Skin of body (tissue), 2 donors: ENCODE data around the gene TNRC6B. TPM values are rescaled to one million over a fixed set of nuclear protein-coding genes. Genes with fewer than 3 reads are reported as not detected.
"Not testable (repeated sequence)": the region's sequence is repeated elsewhere in the genome, so short reads cannot be mapped to it uniquely, and the experiment has no call there.

Experiments
- DNase-seq: peaks from one replicate; lab custom pipeline; 2025; lab: John Stamatoyannopoulos, UW
- total RNA-seq: library from RNA; depleted of rRNA; stranded (reverse); fragments of >200 nt; gene quantifications from one replicate; pipeline ENCODE4 v1.2.3, GENCODE V29; 2014

TNRC6B gene
- total RNA-seq, 1 donor from 2014 or later: 36.5 TPM

DNA sequence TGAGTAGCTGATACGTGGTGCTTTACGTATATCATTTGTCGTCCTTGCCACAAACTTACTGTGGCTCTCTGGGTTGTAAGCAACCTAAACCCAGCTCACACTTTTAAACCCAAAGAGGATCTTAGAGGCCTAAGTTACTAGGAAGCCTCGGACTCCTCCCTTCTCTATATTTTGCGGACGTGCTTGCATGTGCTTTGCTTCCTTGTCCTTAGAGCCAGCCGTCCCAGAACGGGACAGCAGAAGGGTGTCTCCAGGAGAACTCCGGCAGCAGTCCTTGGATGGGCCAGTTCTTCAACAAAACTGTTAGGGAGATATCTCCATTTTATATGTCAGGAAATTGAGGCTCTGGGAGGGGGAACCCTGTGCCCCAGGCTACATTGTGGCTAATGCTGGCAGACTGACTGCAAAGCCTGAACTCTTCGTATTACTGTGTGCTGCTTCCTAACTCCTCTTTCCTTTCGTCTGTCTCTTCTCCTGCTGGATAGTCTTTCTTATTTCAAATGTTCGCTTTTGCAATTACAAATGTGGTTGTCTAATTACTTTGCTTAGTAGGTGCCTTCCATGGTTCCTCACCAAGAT, 33.8 kb downstream of the TNRC6B start:
- no peak for DNase-seq

DNA sequence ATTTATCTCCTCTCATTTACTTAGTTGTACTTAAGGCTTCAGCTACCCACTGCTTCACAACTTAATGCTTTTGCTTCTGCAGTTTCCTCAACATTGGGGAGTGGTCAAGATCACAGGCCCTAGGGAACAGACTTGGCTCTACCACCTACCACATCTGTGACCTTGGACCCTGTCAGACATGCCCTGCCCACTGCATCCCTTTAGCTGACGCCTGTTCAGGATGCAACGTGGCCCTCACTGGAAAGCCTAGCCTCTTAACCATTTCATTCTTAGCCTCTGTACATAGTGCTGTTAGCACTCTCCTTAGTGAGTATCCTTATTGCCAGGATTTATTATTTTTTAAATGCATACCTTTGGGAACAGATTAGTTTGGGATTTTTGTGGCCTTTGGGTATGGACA, 34.4 kb downstream of the TNRC6B start:
- DNase-seq: peak; percentile 37

DNA sequence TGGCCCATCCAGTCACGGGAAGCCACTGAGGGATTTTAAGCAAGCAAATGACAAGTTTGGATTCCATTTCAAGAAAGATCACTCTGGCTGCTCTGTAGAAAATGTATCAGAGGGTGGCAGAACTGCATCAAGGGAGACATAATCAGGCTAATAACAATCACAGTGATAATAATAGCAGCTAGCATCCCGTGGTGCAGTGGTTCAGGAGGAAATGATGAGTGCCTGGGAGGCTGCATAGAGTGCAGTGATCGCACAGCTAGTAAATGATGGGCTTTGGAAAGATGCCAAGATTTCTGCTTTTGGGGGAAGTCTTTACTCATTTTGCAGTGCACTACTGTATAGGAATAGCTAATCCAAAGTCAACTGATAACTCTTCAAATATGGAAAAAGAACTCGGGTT, 35.8 kb downstream of the TNRC6B start:
- peak; percentile 31 for DNase-seq

DNA sequence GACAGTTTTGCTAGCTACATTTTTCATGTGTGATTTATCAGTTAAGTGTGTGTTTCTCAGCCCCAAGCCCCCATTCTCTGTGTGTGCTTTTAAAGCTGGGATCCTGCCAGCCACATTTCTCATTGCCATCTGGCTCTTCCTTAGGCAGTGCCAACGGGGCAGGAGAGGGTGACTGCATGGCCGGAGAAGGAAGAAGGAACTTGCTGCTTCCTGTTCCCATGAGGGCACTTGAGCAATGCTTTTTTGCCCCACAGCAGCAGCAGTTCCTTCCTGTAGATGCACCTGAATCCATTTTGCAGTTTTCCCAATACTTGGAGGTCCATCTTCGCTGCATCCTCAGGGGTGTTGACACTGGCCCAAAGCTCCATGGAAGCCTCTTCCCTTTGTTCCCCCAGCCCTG, 37.5 kb downstream of the TNRC6B start:
- no peak for DNase-seq

DNA sequence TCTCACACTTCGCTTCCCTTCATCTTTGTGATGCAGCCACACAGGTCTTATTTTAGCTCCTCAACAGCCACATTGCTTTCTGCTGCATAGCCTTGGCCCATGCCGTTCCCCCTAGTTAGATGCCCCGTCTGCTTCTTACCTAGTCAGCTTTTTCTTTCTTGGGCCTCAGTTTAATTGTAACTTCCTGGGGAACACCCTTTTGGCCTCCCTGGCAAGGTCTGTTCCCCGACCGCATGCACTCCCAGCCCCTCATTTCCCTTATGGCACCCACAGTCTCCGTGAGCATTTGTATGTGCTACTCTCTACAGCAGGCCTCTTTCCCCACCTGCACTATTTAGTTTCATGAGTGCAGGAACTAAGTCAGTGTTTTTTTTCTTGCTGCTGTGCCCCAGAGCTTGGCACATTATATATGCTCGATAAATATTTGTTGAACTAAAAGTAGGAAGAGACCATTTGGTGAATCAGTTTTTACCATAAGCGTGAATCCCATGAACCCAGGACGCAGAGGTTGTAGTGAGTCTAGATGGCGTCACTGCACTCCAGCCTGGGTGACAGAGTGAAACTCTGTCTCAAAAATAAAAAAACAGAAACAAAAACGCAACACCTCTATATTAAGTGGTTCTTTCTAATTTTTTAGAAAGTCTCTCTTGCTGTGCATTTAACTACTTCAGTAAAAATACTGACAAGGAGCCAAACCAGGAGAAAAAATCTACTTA, 38.5 kb downstream of the TNRC6B start:
- DNase-seq: no peak

DNA sequence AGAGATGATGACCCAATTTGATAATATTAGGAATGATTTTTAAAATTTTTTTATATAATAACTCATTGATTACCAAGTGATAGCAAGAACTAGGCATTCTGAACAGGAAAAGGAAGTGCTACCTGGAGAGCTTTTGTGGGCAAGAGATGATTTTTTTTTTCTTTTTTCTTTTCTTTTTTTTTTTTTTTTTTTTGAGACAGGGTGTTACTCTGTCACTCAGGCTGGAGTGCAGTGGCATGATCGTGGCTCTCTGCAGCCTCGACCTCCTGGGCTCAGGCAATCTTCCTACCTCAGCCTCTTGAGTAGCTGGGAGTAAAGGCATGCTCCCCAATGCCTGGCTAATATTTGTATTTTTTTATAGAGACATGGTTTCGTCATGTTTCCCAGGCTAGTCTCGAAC, 40.4 kb downstream of the TNRC6B start:
- no peak for DNase-seq

DNA sequence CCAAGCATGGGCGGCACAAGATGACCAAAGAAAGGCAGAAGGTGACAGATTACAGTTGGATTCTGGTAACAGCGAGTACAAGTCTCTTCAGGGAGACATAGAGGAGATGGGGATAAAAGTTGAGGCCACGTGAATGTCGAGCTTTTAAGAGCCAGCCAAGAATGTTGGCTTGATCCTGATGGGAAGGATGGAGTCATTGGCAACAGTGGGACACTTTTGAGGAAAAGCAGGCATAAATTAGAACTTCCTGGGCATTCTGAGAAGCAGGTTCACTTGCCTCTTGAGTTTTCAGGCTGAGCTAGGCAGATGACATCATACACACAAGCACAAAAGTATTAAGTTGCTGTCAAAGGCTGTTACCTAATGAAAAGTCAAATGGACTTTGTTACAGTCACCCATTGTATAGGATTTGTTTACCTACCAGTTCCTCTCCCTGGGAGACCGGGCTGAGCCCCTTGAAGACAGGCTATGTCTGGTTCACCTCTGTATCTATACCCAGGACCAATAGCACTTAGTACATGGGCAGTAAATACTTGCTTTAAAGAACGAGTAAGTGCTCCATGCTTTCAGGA, 41.1 kb downstream of the TNRC6B start:
- DNase-seq: no peak

DNA sequence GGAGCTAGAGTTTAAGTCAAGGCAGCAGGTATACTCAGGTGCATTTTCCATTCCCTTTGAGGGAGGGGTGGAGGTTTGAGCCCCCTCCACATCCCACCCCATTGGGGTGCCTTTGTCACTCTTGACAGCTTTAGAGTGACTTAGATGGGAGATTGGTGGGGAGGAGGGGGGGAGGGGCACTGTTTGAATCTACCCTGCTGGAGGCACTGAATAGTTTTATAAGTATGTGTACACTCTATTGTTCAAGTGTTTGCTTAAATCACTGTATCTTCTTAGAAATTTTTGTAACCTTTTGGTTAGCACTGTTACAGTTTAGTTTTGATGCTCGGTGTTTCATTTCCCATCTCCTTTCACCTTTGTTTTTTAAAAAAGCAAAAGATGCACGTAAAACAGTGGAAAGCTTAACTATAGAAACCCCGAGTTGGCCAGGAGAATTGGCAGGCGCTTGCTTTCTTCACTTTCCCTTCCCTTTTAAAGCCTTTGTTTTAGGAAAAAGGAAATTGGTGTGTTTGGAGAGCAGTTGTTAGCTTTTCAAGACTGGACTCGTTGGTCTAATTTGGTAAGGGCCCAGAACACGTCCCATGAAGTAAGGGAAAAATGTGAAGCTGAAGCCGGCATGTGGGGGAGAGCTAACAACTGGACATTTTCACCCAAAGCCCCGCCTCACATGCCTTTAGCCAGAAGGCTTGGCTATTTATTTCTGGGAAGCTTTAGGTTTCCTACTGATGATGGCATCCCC, 42.8 kb downstream of the TNRC6B start:
- peak; percentile 19 for DNase-seq

DNA sequence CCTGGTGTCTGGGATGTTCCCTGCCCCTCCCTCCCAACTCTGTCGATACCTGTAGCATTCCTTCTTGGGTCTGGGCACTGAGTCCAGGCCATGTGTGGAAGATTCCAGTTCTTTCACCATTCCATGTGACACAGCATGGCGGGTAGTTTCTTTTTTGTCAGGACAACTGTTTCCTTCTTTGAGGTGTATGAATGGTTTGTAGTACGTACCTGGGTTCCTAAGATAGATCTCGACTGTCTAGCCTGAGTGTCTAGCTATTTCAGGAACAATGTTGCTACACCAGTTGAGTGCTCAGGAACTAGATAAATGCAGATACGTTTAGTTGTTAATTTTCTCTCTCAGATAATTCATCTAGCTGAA, 43.3 kb downstream of the TNRC6B start:
- DNase-seq: no peak

DNA sequence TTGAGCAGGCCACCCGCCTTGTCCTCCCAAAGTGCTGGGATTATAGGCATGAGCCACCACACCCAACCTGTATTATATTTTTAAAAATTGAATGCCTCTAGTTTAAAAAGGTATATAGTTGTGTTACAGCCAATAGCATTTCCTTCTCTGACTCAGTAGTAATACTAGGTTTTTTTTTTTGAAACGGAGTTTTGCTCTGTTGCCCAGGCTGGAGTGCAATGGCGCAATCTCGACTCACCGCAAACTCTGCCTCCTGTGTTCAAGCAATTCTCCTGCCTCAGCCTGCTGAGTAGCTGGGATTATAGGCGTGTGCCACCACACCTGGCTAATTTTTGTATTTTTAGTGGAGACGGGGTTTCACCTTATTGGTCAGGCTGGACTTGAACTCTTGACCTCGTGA, 45.3 kb downstream of the TNRC6B start:
- not testable (repeated sequence) for DNase-seq

DNA sequence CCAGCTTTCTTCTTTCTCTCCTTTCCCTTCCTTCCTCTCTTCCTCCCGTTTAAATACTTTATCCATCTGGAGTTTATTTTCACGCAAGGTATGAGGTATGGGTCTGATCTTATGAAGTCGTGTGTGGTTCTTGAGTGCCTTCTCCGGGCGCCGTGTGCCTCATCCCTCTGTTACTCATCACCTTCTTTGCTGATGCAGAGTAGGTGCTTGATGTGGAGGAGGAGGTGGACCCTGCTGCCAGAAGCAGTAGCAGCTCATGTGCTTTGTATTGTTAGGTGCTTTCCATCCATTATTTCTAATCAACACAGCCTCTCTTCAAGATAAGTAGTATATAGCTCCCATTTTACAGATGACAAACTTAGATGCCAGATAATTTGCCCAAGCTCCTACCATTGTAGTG, 47.0 kb downstream of the TNRC6B start:
- no peak for DNase-seq

DNA sequence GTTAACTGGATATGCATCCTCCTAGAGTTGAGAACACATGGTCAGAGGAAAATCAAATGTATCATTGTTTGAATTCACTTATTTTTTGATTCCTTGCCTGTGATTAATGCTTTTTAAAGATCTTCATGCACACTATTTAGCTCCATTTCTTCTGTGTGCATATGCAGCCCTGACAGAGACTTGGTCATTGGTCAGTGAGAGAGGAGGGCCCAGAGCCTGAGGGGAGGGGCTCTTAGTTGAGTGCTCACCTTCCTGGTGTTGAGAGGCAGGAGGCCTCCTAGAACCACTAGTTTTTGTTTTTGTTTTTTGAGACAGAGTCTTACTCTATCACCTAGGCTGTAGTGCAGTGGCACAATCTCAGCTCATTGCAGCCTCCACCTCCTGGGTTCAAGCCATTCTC, 48.9 kb downstream of the TNRC6B start:
- DNase-seq: no peak

DNA sequence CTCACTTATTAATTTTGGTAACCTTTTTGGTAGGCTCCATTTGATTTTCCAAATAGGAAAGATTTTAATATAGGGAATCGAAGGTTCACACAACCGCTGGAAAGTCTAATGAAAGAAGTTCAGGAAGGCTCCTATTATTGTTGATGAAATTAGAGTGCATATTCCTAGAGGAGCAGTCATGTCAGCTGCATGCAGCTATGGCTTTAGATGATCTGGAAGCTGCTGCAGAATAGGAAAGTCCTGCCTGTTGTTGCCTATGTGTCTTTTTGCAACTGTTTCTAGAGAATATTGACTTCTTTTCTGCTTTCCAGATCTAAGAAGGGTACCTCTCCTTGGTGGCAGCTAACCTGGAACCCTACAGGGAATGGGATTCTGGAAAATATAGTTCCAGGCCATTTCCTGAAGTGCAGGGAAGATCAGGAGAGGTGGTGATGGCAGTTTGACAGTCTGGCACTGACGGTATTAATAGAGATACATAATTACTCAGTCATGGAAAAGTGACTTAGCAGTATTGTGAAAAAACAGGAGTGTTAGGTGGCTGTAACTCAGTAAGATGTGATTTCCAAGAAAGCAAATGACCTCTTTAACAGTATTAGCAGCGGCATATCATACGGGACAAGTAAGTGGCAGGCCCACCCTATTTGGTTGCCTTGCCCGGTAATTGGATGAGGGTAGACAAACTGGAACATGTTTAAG, 54.0 kb downstream of the TNRC6B start:
- DNase-seq: no peak

DNA sequence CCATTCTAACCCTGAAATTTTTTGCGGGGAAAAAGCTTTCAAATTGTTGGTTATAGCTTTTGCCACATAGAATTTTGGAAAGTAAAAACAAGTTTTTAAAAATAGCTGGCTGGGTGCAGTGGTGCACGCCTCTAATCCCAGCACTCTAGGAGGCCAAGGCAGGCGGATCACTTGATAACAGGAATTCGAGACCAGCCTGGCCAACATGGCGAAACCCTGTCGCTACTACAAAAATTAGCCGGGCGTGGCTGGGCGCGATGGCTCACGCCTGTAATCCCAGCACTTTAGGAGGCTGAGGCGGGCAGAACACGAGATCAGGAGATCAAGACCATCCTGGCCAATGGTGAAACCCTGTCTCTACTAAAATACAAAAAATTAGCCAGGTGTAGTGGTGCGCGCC, 54.9 kb downstream of the TNRC6B start:
- no peak for DNase-seq

DNA sequence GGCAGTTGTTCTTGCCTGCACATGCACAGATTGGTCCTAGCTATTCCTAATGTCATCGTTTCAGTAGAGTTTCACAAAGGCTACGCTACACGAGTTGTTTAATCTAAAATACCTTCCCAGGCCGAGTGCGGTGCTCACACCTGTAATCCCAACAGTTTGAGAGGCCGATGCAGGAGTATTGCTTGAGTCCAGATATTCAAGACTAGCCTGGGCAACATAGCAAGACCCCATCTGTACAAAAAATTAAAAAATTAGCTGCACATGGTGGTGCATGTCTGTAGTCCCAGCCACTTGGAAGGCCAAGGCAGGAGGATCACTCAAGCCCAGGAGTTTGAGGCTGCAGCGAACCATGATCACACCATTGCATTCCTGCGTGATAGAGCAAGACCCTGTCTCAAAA, 56.2 kb downstream of the TNRC6B start:
- no peak for DNase-seq

DNA sequence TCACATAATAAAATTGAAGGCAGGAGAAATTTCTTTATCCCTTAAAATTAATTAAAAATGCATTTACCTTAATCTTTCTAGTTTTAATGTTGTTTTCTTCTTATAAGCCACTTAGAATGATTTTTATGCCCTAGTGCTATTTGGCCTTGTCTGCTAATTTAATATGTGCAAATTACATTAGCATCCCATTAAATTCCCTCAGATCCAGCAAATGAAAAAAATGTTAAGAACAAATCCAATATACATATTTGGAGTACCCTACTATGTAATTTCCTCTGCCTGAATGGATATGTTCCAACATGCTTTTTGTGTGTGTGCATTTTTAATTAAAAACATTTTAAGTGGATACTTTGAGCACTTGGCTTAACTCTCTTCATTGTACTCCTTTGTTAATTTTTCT, 56.9 kb downstream of the TNRC6B start:
- no peak for DNase-seq

DNA sequence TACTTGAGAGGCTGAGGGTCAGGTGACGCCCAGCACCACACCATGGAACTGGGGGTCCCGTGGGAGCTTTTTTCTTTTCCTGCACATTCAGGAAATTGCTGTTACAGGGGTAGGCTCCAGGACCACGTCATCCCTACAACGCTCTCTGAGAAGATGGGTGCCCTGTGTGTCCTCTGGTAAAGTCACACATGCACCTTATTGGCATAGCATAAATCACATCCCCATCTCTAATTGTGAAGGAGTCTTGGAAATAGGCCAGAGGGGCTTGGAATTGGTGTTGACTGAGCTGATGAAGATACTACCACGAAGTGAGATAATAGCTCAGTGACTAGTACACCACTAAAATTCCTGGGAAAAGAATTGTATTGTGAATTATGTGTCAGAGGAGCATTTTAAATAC, 57.6 kb downstream of the TNRC6B start:
- no peak for DNase-seq

DNA sequence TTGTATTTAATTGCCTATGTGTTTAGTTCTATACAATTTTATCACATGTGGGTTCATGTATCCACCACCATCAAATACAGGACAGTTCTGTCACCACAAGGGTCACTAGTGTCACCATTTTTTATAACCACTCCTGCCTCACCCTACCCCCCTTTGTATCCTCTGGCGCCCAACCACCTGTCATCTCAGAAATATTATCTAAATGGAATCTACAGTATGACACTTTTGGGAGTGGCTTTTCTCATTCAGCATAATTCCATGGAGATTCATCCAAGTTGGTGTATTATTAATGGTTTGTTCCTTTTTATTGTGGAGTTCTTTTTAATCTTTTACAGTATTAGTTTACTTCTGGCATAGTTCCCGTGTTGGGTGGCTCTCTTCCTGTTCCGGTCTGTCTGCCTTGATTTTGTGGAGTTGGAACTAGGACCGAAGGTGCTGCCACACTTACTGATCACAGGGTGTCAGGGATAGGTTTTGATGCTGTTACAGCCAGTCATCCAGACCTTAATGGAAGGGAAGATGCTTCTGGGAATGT, 58.5 kb downstream of the TNRC6B start:
- no peak for DNase-seq

DNA sequence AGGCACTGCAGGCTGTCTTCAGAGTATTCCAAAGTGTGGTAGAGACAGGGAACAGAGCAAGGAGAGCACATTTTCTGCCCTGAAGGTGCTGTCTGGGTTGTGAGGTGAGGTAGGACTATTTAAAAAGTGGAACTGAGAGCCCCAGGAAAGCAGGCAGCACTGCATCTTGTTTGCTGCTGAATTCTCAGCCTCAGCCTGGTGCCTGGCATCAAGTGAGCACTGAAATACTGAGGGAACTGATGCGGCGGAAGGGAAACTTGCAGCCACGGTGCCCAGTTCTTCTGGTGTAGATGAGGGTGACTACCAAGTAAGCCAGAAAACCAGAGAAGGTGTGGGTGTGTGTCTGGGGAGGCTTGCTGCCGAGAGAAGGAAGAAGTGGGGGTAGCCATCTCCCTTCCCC, 59.5 kb downstream of the TNRC6B start:
- no peak for DNase-seq

DNA sequence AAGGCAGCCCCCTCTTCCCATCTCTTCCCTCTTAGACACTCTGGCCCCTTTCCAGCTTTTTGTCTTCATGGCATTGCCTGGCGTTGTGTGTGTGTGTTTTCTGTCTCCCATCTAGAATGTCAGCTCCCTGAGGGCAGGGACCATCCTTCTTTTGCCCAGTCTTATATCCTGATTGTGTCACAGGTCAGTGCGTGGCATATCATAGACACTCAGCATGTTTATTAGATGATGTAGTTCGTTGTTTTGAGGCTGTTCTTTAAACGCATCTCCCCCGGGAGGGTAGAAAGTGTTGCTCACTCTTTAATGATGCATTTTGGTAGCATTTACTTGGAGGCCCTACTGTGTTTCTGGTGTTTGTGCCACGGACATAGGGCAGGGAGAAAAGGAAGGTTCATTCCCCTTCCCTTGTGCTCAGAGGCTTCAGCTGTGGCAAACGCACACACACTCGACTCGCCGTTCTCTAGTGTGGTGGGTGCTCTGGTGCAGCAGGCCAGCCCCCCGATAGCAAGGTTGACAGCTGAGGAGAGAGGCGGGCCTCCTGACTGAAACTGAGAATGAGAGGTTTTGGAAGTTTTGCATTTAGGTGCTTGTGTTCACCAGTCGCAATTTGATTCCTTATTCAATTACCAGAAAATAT, 60.2 kb downstream of the TNRC6B start:
- DNase-seq: no peak
